T-helper 9 cell (primary cell): ENCODE results near the gene TFDP1.

Experiments
- DNase-seq: peaks from one replicate; pipeline ENCODE4 v3.0.0-alpha.2; 2020

TFDP1 gene

GRCh38 chr13:113635709-113636108 is 51.2 kb downstream of the TFDP1 start:
- no peak for DNase-seq

GRCh38 chr13:113636266-113636963 is 51.9 kb downstream of the TFDP1 start:
- no peak for DNase-seq

GRCh38 chr13:113637262-113638160 is 53.0 kb downstream of the TFDP1 start:
- no peak for DNase-seq

GRCh38 chr13:113638173-113638746 is 53.7 kb downstream of the TFDP1 start:
- no peak for DNase-seq

GRCh38 chr13:113638806-113639205 is 54.3 kb downstream of the TFDP1 start:
- DNase-seq: no peak

GRCh38 chr13:113639616-113640262 is 55.2 kb downstream of the TFDP1 start:
- DNase-seq: no peak

GRCh38 chr13:113641426-113641825 is 56.9 kb downstream of the TFDP1 start:
- no peak for DNase-seq

- DNase-seq: no peak
Measured at GRCh38 chr13:113642563-113642962, 58.0 kb downstream of the TFDP1 start.

- DNase-seq: no peak
Measured at GRCh38 chr13:113643593-113643992, 59.0 kb downstream of the TFDP1 start.

- DNase-seq: no peak
Measured at GRCh38 chr13:113644800-113645199, 60.2 kb downstream of the TFDP1 start.

GRCh38 chr13:113645329-113645728 is 60.8 kb downstream of the TFDP1 start:
- DNase-seq: no peak

- no peak for DNase-seq
Measured at GRCh38 chr13:113646376-113646775, 61.8 kb downstream of the TFDP1 start.

- no peak for DNase-seq
Measured at GRCh38 chr13:113646921-113647340, 62.4 kb downstream of the TFDP1 start.

- no peak for DNase-seq
Measured at GRCh38 chr13:113647351-113648215, 63.0 kb downstream of the TFDP1 start.

GRCh38 chr13:113648216-113648610 is 63.7 kb downstream of the TFDP1 start:
- no peak for DNase-seq

GRCh38 chr13:113649212-113649611 is 64.7 kb downstream of the TFDP1 start:
- DNase-seq: no peak

GRCh38 chr13:113650275-113650674 is 65.7 kb downstream of the TFDP1 start:
- no peak for DNase-seq

GRCh38 chr13:113650731-113651148 is 66.2 kb downstream of the TFDP1 start:
- DNase-seq: no peak

GRCh38 chr13:113651511-113652403 is 67.2 kb downstream of the TFDP1 start:
- no peak for DNase-seq

GRCh38 chr13:113652404-113653263 is 68.1 kb downstream of the TFDP1 start:
- no peak for DNase-seq
